ENCODE results near the gene IQCC.

The IQCC gene

GRCh38 chr1:32198237-32199042, 7.0 kb upstream of the IQCC start:
- H3K27ac ChIP-seq: peak overlapping the region; percentile 71
- POLR2A ChIA-PET (ENCODE audit: low non-redundant PET): no interaction called here
- CTCF ChIA-PET: interaction anchor here (0.7 kb wide), 1 partner anchor 242 kb away, joined by 3 read pairs; no protein-coding TSS in a partner anchor
- DNase-seq (ENCODE audit: low spot score): no peak
- TF ChIP-seq CTCF (conservative IDR thresholded peaks at IDR 0.05; ENCODE audit: low read depth): no peak

- TF ChIP-seq CTCF (conservative IDR thresholded peaks at IDR 0.05; ENCODE audit: low read depth): no peak
- ChIA-PET CTCF (interaction anchor here (0.7 kb wide), 1 partner anchor 416 kb away, joined by 4 read pairs; no protein-coding TSS in a partner anchor), POLR2A (ENCODE audit: low non-redundant PET) (no interaction called here)
- peak overlapping the region; percentile 71 for H3K27ac ChIP-seq
- DNase-seq (ENCODE audit: low spot score): no peak
These were observed 6.3 kb upstream of the IQCC start for GRCh38 chr1:32199043-32199716.

GRCh38 chr1:32199717-32200072, 5.8 kb upstream of the IQCC start:
- POLR2A ChIA-PET (ENCODE audit: low non-redundant PET): no interaction called here
- CTCF ChIA-PET: interaction anchor here (0.7 kb wide), 1 partner anchor 417 kb away, joined by 4 read pairs; no protein-coding TSS in a partner anchor
- DNase-seq (ENCODE audit: low spot score): no peak
- no peak for TF ChIP-seq CTCF (conservative IDR thresholded peaks at IDR 0.05; ENCODE audit: low read depth)
- H3K27ac ChIP-seq: peak overlapping the region; percentile 71

GRCh38 chr1:32200226-32201010, 5.1 kb upstream of the IQCC start, which contains the start of gene CCDC28B:
CCDC28B (plus strand) TSS chr1:32200595; CDS start chr1:32201936, 1,341 bp downstream.
- POLR2A ChIA-PET (ENCODE audit: low non-redundant PET): interaction anchor here (0.6 to 0.7 kb wide), 2 partner anchors 10 to 15 kb away, joined by 3 to 5 read pairs; no protein-coding TSS in a partner anchor
- peak within 1 kb of the TSS; percentile 71 for H3K27ac ChIP-seq
- CTCF ChIA-PET: no interaction called here
- TF ChIP-seq CTCF (conservative IDR thresholded peaks at IDR 0.05; ENCODE audit: low read depth): no peak
- peak; percentile 54 for DNase-seq (ENCODE audit: low spot score)

- ChIA-PET POLR2A (ENCODE audit: low non-redundant PET) (interaction anchor here (0.7 kb wide), 1 partner anchor 14 kb away, joined by 3 read pairs; no protein-coding TSS in a partner anchor), CTCF (interaction anchor here (1.2 kb wide), 1 partner anchor 14 kb away, joined by 5 read pairs; no protein-coding TSS in a partner anchor)
- peak overlapping the region; percentile 71 for H3K27ac ChIP-seq
- no peak for TF ChIP-seq CTCF (conservative IDR thresholded peaks at IDR 0.05; ENCODE audit: low read depth)
- no peak for DNase-seq (ENCODE audit: low spot score)
These were observed 4.2 kb upstream of the IQCC start for GRCh38 chr1:32201011-32201855.
